HG02678 (cell line): ENCODE measurements around the gene TOR2A.

Experiments used
- ATAC-seq: cut with Tn5 transposase; IDR thresholded peaks from one replicate; pipeline ENCODE4 v1.9.1; 2021; ENCODE audit warnings: mild to moderate bottlenecking, moderate library complexity; ENCODE audit not compliant: unreplicated experiment

The TOR2A gene

GRCh38 chr9:127744398-127745110, 9.5 kb upstream of the TOR2A start:
- ATAC-seq, result no peak

GRCh38 chr9:127742435-127743088, 7.5 kb upstream of the TOR2A start:
- ATAC-seq, result no peak

DNA sequence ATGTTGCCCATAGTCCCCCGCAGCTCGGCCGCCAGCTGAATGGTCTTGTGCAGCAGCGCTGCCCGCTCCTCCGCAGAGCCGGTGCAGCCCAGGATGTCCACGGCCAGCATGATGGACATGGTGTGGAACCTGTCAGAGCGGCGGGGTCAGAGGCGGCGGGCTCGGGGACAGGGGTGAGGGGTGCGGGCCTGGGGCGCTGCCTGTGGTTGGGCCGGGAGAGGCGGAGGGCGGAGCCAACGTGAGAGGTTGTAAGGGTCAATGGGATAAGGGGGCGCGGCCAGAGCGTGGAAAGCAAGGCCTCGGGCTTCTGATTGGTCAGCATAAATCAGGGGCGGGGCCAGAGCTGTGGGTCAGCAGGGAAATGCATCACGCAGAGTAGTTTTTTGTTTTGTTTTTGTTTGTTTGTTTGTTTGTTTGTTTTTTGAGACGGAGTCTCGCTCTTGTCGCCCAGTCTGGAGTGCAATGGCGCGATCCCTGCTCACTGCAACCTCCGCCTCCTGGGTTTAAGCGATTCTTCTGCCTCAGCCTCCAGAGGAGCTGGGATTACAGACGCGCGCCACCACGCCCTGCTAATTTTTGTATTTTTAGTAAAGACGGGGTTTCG, 6.8 kb upstream of the TOR2A start:
- no peak for ATAC-seq

GRCh38 chr9:127739614-127740330, 4.7 kb upstream of the TOR2A start:
- no peak for ATAC-seq

- ATAC-seq, result no peak
Measured at GRCh38 chr9:127738666-127739065, 3.6 kb upstream of the TOR2A start.

DNA sequence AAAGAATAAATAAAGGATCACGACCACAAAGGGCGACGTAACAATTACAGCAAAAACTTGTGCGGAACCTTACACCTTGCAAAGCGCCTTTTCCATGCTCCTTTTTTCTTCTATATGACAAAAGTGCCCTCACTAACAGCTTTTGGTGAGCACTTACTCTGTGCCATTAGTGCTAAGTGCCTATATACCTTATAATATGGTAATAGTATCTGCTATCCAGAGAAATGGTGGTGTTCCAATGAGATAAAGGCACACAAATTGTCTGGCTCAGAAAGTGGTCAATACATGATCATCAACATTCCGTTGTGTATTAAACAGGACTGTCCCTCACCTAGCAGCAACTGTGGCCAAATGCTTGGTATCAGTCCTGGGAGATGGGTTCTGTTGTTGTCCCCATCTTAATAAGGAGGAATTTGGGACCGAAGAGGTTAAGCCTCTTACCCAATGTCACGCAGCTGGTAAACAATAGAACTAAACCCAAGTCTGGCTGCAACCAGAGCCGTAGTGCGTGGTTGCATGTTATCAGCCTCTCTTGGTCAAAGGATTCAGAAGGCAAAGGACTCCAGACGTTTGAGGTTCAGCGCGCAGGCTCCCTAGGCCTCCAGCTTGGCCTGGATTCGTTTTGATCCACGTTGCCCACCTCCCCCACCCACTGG, 564 bp upstream of the TOR2A start:
- peak; percentile 1 for ATAC-seq

DNA sequence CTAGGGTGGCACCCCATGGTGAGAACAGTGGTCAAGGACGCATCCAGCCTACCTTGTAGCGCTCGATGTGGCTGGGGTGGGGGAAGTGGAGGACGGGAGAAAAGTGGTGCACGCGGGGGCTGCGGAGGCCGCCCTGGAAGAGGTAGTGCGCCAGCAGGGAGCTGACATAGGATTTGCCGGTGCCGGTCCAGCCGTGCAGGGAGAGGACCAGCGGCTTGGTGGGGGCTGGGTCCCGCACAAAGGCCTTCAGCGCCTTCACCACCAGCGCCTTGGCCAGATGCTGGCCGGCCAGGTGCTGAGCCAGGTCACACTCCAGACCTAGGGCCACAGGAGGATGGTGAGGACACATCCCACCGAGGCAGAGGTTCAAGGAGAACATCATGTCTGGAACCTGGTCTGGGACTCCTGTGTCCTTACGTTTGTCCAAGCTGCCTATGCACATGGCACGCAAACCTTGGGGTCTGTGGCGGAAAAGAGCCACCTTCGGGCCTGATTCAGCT, 797 bp downstream of the TOR2A start:
- no peak for ATAC-seq

DNA sequence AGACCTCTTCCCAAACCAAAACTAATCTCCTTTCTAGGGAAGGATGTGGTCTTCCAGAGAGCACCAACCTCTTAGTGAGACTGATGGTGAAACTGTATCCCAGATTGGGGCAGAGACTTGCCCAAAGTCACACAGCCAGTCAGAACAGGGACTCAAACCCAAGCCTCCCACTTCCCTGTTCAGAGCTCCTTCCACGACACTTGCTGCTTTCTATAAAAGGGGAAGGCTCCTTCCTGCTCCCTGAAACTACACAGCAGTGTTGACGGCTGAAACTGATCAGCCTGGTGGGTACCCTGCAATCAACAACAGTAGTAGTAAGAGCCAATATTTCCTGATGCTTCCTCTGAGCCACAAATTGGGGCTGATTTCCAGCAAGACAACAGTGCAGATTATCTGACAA, 1.5 kb downstream of the TOR2A start:
- no peak for ATAC-seq

- ATAC-seq, result no peak
Measured at GRCh38 chr9:127732444-127732843, 2.6 kb downstream of the TOR2A start.

GRCh38 chr9:127731938-127732337, 3.2 kb downstream of the TOR2A start:
- ATAC-seq, result no peak

DNA sequence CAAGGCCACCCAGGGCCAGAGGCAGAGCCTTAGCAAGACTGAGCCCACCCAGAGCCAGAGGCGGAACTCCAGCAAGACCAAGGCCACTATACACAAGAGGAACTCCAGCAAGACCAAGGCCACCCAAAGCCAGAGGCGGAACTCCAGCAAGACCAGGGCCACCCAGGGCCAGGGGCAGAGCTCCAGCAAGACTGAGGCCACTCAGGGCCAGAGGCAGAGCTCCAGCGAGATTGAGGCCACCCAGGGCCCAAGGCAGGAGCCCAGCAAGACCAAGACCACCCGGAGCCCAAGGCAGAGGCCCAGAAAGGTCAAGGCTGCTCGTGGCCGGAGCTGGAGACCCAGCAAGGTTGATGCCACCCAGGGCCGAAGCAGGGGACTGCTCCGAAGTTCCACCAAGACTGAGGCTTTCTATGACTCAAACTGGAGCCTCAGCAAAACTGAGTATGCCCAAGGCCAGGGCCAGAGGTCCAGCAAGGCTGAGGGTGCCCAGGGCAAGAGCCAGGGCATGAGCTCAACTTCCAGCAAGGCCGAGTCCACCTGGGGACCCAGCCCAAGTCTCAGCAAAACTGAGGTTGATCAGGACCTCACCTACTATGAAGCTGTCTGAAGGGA, 4.2 kb downstream of the TOR2A start:
- ATAC-seq, result no peak

GRCh38 chr9:127730262-127730661, 4.8 kb downstream of the TOR2A start:
- ATAC-seq, result no peak

GRCh38 chr9:127729522-127730256, 5.4 kb downstream of the TOR2A start:
- ATAC-seq, result no peak

DNA sequence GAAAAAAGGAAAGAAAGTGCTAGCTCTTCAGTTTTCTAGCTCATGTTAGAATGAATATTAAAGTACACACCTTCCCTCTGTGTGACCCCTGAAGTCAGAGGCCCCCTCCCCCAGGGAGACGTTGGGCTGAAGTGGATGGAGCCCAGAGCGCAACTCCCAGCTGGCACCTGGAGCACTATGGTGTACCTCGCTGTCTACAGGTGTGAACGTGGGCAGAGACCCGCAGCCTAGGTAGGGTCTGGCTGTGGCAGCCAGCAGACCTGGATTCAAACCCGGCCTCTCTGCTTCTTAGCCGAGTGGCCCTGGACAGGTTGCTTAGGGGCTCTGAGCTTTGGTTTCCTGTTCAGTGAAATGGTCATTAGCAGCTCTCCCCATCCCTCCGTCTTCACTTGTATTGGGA, 6.3 kb downstream of the TOR2A start:
- ATAC-seq, result no peak

DNA sequence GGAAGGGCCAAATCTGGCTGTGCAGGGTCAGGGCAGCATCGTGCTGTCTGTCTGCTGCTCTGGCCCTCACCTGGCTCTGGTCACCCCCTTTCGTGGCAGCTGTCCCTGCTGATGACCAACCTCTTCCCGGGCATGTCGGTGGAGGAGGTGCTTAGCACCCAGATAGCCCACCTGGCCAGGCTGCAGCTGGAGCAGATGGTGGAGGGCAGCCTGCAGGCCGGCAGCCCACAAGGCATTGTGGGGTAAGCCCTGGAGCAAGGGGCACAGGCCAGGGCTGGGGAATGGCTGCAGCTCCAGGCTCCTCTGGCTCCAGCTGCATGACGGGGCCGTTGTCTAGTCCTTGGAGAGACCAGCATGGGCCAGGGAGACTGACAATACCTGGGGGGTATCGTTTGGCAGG, 8.2 kb downstream of the TOR2A start:
- no peak for ATAC-seq

- no peak for ATAC-seq
Measured at GRCh38 chr9:127724012-127724411, 11.1 kb downstream of the TOR2A start.

- ATAC-seq, result no peak
Measured at GRCh38 chr9:127723444-127723843, 11.7 kb downstream of the TOR2A start.

DNA sequence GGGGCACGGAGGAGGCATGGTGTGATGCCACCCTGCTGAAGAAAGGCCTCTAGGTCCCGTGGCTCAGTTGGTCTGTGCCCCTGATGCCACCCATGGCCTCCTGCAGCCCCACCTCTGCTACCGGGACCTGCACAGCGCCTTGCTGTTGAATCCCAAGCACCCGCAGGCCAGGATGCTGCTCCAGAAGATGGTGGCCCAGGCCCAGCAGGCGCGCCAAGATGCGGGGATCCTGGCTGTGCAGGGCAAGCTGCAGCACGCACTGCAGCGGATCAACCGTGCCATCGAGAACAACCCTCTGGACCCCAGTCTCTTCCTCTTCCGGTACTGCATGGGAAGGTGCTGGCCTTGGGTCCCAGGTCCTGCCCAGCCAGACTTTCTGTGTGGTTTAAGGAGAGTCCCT, 12.1 kb downstream of the TOR2A start:
- no peak for ATAC-seq

GRCh38 chr9:127722055-127722745, 12.9 kb downstream of the TOR2A start:
- ATAC-seq, result no peak
